Mesothelial cell of epicardium (in vitro differentiated cells): ENCODE data around the gene RUSC2. TPM values are rescaled to one million over a fixed set of nuclear protein-coding genes. Genes with fewer than 3 reads are reported as not detected.
"Not testable (repeated sequence)": the region's sequence is repeated elsewhere in the genome, so short reads cannot be mapped to it uniquely, and the experiment has no call there.

Experiments used
- DNase-seq, 2 experiments: peaks; one replicate each; pipeline ENCODE4 v3.0.0; 2021; ENCODE audit warnings: low spot score in 2 of 2; ENCODE audit not compliant: unreplicated experiment in 2 of 2
- H3K27ac Mint-ChIP-seq: 2 replicates; pipeline ENCODE4 v1.8.0; 2021; ENCODE audit warnings: mixed read lengths
- H3K27me3 Mint-ChIP-seq: 2 replicates; pipeline ENCODE4 v1.8.0; 2021; ENCODE audit warnings: low read depth, mixed read lengths
- H3K36me3 Mint-ChIP-seq: 2 replicates; pipeline ENCODE4 v1.8.0; 2021; ENCODE audit warnings: mixed read lengths
- H3K4me1 Mint-ChIP-seq: 2 replicates; pipeline ENCODE4 v1.8.0; 2021; ENCODE audit warnings: mixed read lengths
- H3K4me3 Mint-ChIP-seq: 2 replicates; pipeline ENCODE4 v1.8.0; 2021; ENCODE audit warnings: mild to moderate bottlenecking, moderate library complexity, mixed read lengths
- H3K9me3 Mint-ChIP-seq: 2 replicates; pipeline ENCODE4 v1.8.0; 2021; ENCODE audit warnings: mixed read lengths
- total RNA-seq: library from RNA; stranded (reverse); gene quantifications from 3 replicates; pipeline ENCODE4 v1.2.1, GENCODE V29; 2021
- TF ChIP-seq, protein P1 (sequence below): fragments of 200-600 bp; sonication (generic); IDR thresholded peaks from one replicate; pipeline ENCODE4 v1.5.0; 2021; ENCODE audit warnings: antibody characterized with exemption; ENCODE audit not compliant: unreplicated experiment

The RUSC2 gene
- total RNA-seq, 1 donor from 2014 or later, result 33.5 TPM

- Mint-ChIP-seq H3K36me3 (no peaks in the 10 kb centered on the region), H3K27me3 (no peaks in the 10 kb centered on the region), H3K27ac (no peak overlapping the region), H3K4me3 (no peak overlapping the region), H3K9me3 (no peaks in the 10 kb centered on the region), H3K4me1 (peaks cover 28% of the 10 kb centered on the region)
- no peak for DNase-seq
- TF ChIP-seq, protein P1, sequence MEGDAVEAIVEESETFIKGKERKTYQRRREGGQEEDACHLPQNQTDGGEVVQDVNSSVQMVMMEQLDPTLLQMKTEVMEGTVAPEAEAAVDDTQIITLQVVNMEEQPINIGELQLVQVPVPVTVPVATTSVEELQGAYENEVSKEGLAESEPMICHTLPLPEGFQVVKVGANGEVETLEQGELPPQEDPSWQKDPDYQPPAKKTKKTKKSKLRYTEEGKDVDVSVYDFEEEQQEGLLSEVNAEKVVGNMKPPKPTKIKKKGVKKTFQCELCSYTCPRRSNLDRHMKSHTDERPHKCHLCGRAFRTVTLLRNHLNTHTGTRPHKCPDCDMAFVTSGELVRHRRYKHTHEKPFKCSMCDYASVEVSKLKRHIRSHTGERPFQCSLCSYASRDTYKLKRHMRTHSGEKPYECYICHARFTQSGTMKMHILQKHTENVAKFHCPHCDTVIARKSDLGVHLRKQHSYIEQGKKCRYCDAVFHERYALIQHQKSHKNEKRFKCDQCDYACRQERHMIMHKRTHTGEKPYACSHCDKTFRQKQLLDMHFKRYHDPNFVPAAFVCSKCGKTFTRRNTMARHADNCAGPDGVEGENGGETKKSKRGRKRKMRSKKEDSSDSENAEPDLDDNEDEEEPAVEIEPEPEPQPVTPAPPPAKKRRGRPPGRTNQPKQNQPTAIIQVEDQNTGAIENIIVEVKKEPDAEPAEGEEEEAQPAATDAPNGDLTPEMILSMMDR, result no peak
Measured at GRCh38 chr9:35526087-35526801, 36.3 kb downstream of the RUSC2 start.

DNA sequence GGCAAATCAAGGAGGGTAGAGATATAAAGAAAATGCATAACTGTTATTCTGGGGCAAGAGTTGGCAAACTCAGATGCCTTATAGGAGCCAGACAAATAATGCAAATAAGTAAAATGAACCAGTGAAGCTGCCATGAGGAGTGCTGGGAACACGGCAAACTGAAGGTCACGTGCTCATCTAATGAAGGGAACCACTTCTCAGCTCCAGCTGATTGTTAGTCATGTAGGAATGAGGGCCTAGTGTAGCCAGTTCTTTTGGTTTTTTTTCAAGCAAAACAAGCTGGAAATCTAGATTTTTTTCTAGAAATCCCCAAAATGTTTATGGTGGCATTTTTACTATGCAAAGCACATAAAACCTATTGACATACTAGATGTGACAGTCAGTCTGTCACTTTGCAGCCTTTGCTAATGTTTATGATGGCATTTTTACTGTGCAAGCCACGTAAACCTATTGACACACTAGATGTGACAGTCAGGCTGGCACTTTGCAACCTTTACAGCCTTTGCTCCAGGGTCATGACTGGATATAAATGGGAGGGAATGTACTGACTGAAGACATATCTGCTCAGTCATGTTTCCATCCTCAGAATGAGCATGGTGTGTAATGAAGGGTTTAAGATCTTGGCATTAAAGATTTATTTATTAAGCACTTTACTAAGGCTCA lies 39.4 kb downstream of the RUSC2 start:
- DNase-seq, result no peak
- Mint-ChIP-seq H3K36me3 (no peaks in the 10 kb centered on the region), H3K27me3 (no peaks in the 10 kb centered on the region), H3K4me3 (no peak overlapping the region), H3K27ac (no peak overlapping the region), H3K9me3 (peaks cover 4% of the 10 kb centered on the region), H3K4me1 (peaks cover 11% of the 10 kb centered on the region)
- TF ChIP-seq, protein P1, result no peak

GRCh38 chr9:35533398-35533797 lies 43.5 kb downstream of the RUSC2 start:
- H3K36me3 Mint-ChIP-seq, result no peaks in the 10 kb centered on the region
- peaks cover 9% of the 10 kb centered on the region for H3K4me1 Mint-ChIP-seq
- no peak overlapping the region for H3K4me3 Mint-ChIP-seq
- peaks cover 4% of the 10 kb centered on the region for H3K9me3 Mint-ChIP-seq
- no peak overlapping the region for H3K27ac Mint-ChIP-seq
- no peaks in the 10 kb centered on the region for H3K27me3 Mint-ChIP-seq
- DNase-seq, result no peak
- TF ChIP-seq, protein P1, result no peak

DNA sequence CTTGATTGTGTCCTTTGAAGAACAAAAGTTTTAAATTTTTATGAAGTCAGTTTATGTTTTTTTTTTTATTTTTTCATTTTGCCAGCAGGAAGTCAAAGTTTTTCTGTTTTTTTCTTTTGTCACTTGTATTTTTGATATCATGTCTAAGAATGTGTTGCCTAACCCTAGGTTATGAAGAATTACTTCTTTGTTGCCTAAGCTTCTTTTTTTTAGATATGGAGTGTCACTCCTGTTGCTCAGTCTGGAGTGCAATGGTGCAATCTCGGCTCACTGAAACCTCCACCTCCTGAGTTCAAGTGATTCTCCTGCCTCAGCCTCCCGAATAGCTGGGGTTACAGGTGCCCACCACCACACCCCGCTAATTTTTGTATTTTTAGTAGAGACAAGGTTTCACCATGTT lies 45.0 kb downstream of the RUSC2 start:
- not testable (repeated sequence) for H3K27ac Mint-ChIP-seq, H3K9me3 Mint-ChIP-seq, H3K27me3 Mint-ChIP-seq, DNase-seq, H3K36me3 Mint-ChIP-seq, H3K4me3 Mint-ChIP-seq
- H3K4me1 Mint-ChIP-seq, result peaks cover 24% of the 10 kb centered on the region

- H3K4me1 Mint-ChIP-seq, result peaks cover 33% of the 10 kb centered on the region
- H3K36me3 Mint-ChIP-seq, result no peaks in the 10 kb centered on the region
- H3K9me3 Mint-ChIP-seq, result no peaks in the 10 kb centered on the region
- peak overlapping the region; percentile 97 for H3K27ac Mint-ChIP-seq
- no peak overlapping the region for H3K4me3 Mint-ChIP-seq
- DNase-seq, result no peak
- TF ChIP-seq, protein P1, result no peak
- no peaks in the 10 kb centered on the region for H3K27me3 Mint-ChIP-seq
Measured at GRCh38 chr9:35537913-35538312, 48.0 kb downstream of the RUSC2 start.
